ENCODE measurements around the gene DGKH.

- TF ChIP-seq, protein P1, sequence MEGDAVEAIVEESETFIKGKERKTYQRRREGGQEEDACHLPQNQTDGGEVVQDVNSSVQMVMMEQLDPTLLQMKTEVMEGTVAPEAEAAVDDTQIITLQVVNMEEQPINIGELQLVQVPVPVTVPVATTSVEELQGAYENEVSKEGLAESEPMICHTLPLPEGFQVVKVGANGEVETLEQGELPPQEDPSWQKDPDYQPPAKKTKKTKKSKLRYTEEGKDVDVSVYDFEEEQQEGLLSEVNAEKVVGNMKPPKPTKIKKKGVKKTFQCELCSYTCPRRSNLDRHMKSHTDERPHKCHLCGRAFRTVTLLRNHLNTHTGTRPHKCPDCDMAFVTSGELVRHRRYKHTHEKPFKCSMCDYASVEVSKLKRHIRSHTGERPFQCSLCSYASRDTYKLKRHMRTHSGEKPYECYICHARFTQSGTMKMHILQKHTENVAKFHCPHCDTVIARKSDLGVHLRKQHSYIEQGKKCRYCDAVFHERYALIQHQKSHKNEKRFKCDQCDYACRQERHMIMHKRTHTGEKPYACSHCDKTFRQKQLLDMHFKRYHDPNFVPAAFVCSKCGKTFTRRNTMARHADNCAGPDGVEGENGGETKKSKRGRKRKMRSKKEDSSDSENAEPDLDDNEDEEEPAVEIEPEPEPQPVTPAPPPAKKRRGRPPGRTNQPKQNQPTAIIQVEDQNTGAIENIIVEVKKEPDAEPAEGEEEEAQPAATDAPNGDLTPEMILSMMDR (conservative IDR thresholded peaks at IDR 0.05 in 1 of 2, IDR thresholded peaks at IDR 0.05 in 1 of 2; ENCODE audit: low read depth in 1 of 2, low read length in 2 of 2), result no peak
- TF ChIP-seq EZH2 (IDR thresholded peaks at IDR 0.05; ENCODE audit: low read length, missing control alignments), result no peak
Observed at GRCh38 chr13:42247883-42248282, 199.4 kb downstream of the DGKH start.

All from fibroblast of lung (primary cell).